Spleen (tissue), 13 donors: ENCODE data around the gene TMEM126A. TPM values are rescaled to one million over a fixed set of nuclear protein-coding genes. Genes with fewer than 3 reads are reported as not detected.
"Not testable (repeated sequence)": the region's sequence is repeated elsewhere in the genome, so short reads cannot be mapped to it uniquely, and the experiment has no call there.

ENCODE experiments used
- DNase-seq: peaks from one replicate; pipeline ENCODE4 v3.0.0-alpha.2; 2020
- H3K27ac ChIP-seq, 8 donors: fragments of 200-600 bp; sonication (generic) in 7 of 8; 1 replicate in 4 of 8; 2 replicates in 4 of 8; pipeline versions ENCODE4 v1.5.0 to v1.8.0; 2016 to 2021; ENCODE audit warnings: inconsistent platforms in 4 of 8, mild to moderate bottlenecking in 4 of 8, moderate library complexity in 1 of 8
- H3K27me3 ChIP-seq, 7 donors: fragments of 200-600 bp; sonication (generic) in 6 of 7; replicated peaks in 1 of 7; 1 replicate in 4 of 7; 2 replicates in 3 of 7; pipeline versions ENCODE4 v1.5.0 to v1.8.0; 2016 to 2021; ENCODE audit warnings: inconsistent platforms in 3 of 7, mild to moderate bottlenecking in 1 of 7
- H3K36me3 ChIP-seq, 6 donors: fragments of 200-600 bp; sonication (generic) in 5 of 6; 1 replicate in 4 of 6; 2 replicates in 2 of 6; pipeline versions ENCODE4 v1.5.0 to v1.8.0; 2016 to 2021; ENCODE audit warnings: inconsistent platforms in 2 of 6
- H3K4me1 ChIP-seq, 6 donors: fragments of 200-600 bp; sonication (generic) in 5 of 6; 1 replicate in 3 of 6; 2 replicates in 3 of 6; pipeline versions ENCODE4 v1.5.0 to v1.8.0; 2016 to 2021; ENCODE audit warnings: inconsistent platforms in 3 of 6
- H3K4me3 ChIP-seq, 8 donors: fragments of 200-600 bp; sonication (generic) in 7 of 8; 1 replicate in 4 of 8; 2 replicates in 4 of 8; pipeline versions ENCODE4 v1.5.0 to v1.8.0; 2016 to 2021; ENCODE audit warnings: inconsistent platforms in 4 of 8, mild to moderate bottlenecking in 4 of 8, moderate library complexity in 2 of 8
- H3K9me3 ChIP-seq, 8 donors: fragments of 200-600 bp; sonication (generic) in 7 of 8; 1 replicate in 4 of 8; 2 replicates in 4 of 8; pipeline versions ENCODE4 v1.5.0 to v1.8.0; 2016 to 2021; ENCODE audit warnings: inconsistent platforms in 4 of 8
- POLR2A ChIP-seq, 3 donors: fragments of 450-650 bp; IDR thresholded peaks; one replicate each; pipeline ENCODE4 v1.5.1; 2017; ENCODE audit warnings: antibody characterized with exemption in 3 of 3, mild to moderate bottlenecking in 1 of 3
- POLR2AphosphoS5 ChIP-seq, 3 donors: sonication (generic); formaldehyde crosslinking; IDR thresholded peaks; one replicate each; pipeline ENCODE4 v1.5.1; 2017; ENCODE audit warnings: antibody characterized with exemption in 3 of 3
- WGBS, 5 donors: extraction: QIAGEN DNeasy Blood & Tissue Kit in 3 of 5; methylation state at CpG; one replicate each; pipeline versions ENCODE4 v1.1.5 to v1.1.7; 2013 to 2018; 5-methylcytosine and 5-hydroxymethylcytosine counted together
- intact Hi-C: fragments of 100-400 bp; cut with DNase I; formaldehyde crosslinking; loops from one replicate; pipeline ENCODE4 v1.15.0; 2023; ENCODE audit warnings: low total_unique reads
- long read RNA-seq, 2 donors: transcript quantifications; one replicate each; lab custom pipeline, GENCODE V29; 2026
- polyA plus RNA-seq, 3 donors: library from polyadenylated mRNA; stranded (reverse); fragments of 200-250 nt; gene quantifications; one replicate each; pipeline ENCODE4 v1.2.1, GENCODE V29; 2013
- total RNA-seq, 7 donors: library from RNA; depleted of rRNA in 3 of 7; stranded (reverse); fragments of >200 nt in 3 of 7; fragmentation: NEBNext Ultra II Directional in 4 of 7; extraction: Animal tissue kit (Norgen Biotek cat#: 25700) in 4 of 7; gene quantifications; one replicate each; pipeline versions ENCODE4 v1.1.0 to v1.2.1, GENCODE V29; 2016 to 2021
- TF ChIP-seq, protein P1 (sequence below), 11 experiments: fragments of 200-600 bp in 7 of 11; fragments of 450-650 bp in 4 of 11; sonication (generic) in 4 of 11; IDR thresholded peaks in 8 of 11; conservative IDR thresholded peaks in 3 of 11; 1 replicate in 7 of 11; 2 replicates in 4 of 11; pipeline versions ENCODE4 v1.4.0 to v1.8.0; 2016 to 2021; ENCODE audit warnings: antibody characterized with exemption in 11 of 11, inconsistent platforms in 4 of 11, mild to moderate bottlenecking in 1 of 11
- donor health status: healthy with polysubstance abuse.
- donor health status: DM: no; HTN: no; CAD: no; lungs with moderate emphysema.
- donor health status: DM: no; HTN: no; CAD: no.
- donor health status: Bipolar disorder and iron deficiency.
- donor health status: healthy.
- donor health status: DM: no; HTN: no; CAD: no.
- donor health status: DM: yes; HTN: yes; CAD: no.

The TMEM126A gene
- total RNA-seq (10 to 100 TPM; 14.6 to 21.4 (median 18.9) TPM), polyA plus RNA-seq (10 to 100 TPM; 39.3 to 47.6 (median 45.5) TPM)
- long read RNA-seq, donor 1, transcript TMEM126A-201 (5 exons, 739 nt) = major isoform, 13 of 14 reads
- long read RNA-seq, donor 1, partial matches to known transcripts = 0 of 14 reads
- long read RNA-seq, donor 1, other reads (novel, unspliced or antisense) = 0 of 14 reads
- long read RNA-seq, donor 2, transcript TMEM126A-201 (5 exons, 739 nt) = major isoform, 5 of 6 reads
- long read RNA-seq, donor 2, partial matches to known transcripts = 0 of 6 reads
- long read RNA-seq, donor 2, other reads (novel, unspliced or antisense) = 0 of 6 reads

DNA sequence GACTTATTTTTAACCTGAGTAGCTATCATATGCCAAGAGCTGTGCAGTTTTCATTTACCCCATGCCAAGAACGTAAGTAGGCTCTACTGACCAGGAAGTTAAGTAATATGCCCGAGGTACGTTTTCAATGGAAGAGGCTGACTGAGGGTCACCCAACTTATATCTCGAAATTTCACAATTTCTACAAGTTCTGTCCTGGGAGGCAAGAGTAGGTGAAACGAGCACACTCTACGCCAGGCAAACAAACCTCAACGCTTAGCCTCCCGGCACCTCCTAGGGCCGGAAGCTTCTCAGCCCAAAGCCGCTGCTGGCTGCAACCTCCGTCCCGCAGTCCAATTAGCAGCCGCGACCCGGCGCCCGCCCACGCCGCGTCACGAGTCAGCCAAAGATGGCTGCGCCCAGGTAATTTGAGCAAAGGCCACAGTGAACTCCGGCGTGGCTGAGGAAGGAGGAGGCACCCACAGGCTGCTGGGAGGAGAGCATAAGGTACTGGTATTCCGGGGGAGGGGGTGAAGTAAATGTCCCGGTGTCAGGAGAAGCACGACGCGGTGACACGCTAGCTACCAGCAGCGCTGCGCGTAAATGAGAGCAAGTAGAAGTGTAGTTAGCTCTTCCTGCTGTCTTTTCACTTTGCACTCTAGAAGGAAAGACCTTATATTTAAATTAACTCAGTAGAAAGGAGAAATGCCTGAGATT is at the start of gene TMEM126A:
Gene TMEM126A (plus strand): TSS at position 364 of the 696 bp plus-strand sequence. CDS start 2,289 bp downstream, outside the sequence.
- H3K4me1 ChIP-seq = peaks cover 13 to 48% (median 29%) of the 10 kb centered on the region in 6 donors
- H3K36me3 ChIP-seq = peaks cover 0 to 20% (median 6%) of the 10 kb centered on the region in 6 donors
- 0 to 1% (median 0%) methylated on average over 32 to 33 of the region's 33 CpGs for WGBS, 5 donors
- H3K27ac ChIP-seq = peak within 1 kb of the TSS; percentile 67 to 90 (median 80)
- peak; percentile 98 for DNase-seq
- TF ChIP-seq POLR2AphosphoS5 (IDR thresholded peaks at IDR 0.05) (peak; percentile 93 to 98 (median 94)), POLR2A (IDR thresholded peaks at IDR 0.05) (peak in 1 of 3 donors; percentile 54)
- TF ChIP-seq, protein P1, sequence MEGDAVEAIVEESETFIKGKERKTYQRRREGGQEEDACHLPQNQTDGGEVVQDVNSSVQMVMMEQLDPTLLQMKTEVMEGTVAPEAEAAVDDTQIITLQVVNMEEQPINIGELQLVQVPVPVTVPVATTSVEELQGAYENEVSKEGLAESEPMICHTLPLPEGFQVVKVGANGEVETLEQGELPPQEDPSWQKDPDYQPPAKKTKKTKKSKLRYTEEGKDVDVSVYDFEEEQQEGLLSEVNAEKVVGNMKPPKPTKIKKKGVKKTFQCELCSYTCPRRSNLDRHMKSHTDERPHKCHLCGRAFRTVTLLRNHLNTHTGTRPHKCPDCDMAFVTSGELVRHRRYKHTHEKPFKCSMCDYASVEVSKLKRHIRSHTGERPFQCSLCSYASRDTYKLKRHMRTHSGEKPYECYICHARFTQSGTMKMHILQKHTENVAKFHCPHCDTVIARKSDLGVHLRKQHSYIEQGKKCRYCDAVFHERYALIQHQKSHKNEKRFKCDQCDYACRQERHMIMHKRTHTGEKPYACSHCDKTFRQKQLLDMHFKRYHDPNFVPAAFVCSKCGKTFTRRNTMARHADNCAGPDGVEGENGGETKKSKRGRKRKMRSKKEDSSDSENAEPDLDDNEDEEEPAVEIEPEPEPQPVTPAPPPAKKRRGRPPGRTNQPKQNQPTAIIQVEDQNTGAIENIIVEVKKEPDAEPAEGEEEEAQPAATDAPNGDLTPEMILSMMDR (IDR thresholded peaks at IDR 0.05 in 8 of 11, conservative IDR thresholded peaks at IDR 0.05 in 3 of 11) = peak in 2 of 11 experiments; percentile 16 to 22
- H3K27me3 ChIP-seq = peaks cover 0 to 20% (median 0%) of the 10 kb centered on the region in 7 donors
- H3K9me3 ChIP-seq = no peaks in the 10 kb centered on the region
- peak within 1 kb of the TSS; percentile 63 to 94 (median 73) for H3K4me3 ChIP-seq
- intact Hi-C loops = no loop called here

DNA sequence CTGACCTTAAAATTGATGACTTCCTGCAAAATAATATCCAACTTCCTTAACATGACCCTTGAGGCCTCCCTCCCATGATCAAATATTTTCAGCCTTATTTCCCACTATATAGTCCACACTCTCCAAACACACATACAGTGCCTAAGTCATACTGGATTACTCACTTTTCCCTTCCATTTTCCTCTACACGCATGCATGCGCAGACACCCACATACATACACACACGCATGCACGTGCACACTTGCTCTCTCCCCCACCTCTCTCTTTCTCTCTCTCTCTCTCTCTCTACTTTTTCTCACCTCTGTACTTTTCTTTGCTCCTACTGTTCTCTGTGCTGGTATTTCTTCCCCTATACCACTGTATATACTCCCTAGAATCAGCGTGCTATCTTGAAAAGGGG is 48.7 kb upstream of the TMEM126A start:
- H3K4me1 ChIP-seq = peaks cover 0 to 8% (median 0%) of the 10 kb centered on the region in 6 donors
- no peaks in the 10 kb centered on the region for H3K36me3 ChIP-seq
- 63 to 76% (median 75%) methylated on average over 5 of the region's 5 CpGs for WGBS, 5 donors
- H3K4me3 ChIP-seq = no peak overlapping the region
- TF ChIP-seq POLR2AphosphoS5 (IDR thresholded peaks at IDR 0.05) (no peak), POLR2A (IDR thresholded peaks at IDR 0.05) (no peak)
- TF ChIP-seq, protein P1 (IDR thresholded peaks at IDR 0.05 in 8 of 11, conservative IDR thresholded peaks at IDR 0.05 in 3 of 11) = no peak
- no peaks in the 10 kb centered on the region for H3K27me3 ChIP-seq
- no peak overlapping the region for H3K27ac ChIP-seq
- DNase-seq = no peak
- intact Hi-C loops = loop anchor here (10.0 kb wide), 1 partner anchor 1044 kb away; no protein-coding TSS in a partner anchor
- no peaks in the 10 kb centered on the region for H3K9me3 ChIP-seq

DNA sequence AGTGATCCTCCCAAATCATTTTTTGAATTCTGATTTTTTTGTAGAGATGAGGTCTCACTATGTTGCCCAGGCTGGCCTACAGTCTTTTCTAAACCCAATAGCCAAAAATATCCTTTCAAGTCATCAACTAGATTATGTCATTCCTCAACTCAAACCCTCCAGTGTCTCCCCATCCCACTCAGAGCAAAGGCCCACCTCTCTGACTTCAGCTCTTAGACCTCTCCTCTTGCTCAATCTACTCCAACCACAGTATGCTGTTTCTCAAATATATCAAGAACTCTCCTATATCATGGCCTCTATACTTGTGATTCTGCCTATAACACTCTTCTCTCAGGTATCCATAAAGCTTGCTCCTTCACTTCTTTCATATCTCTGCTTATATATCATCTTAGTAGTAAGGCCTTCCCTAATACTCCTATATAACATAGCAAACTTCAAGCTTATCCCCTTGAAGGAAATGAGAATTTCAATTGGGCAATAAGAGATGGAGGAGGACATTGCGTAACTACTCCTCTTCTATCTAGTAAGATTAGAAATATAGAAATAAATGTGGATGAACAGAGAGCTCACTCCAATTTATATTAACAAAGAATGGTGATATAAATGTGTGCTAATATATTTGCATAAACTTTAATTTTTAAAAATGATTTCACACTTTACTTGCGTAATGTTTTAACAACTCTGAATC is 45.1 kb upstream of the TMEM126A start:
- 81 to 94% (median 88%) methylated on average over 2 of the region's 2 CpGs for WGBS, 5 donors
- Histone ChIP-seq H3K27ac (no peak overlapping the region), H3K27me3 (no peaks in the 10 kb centered on the region), H3K4me1 (peaks cover 0 to 8% (median 0%) of the 10 kb centered on the region in 6 donors), H3K4me3 (no peak overlapping the region), H3K36me3 (no peaks in the 10 kb centered on the region), H3K9me3 (peaks cover 0 to 7% (median 0%) of the 10 kb centered on the region in 8 donors)
- no peak for TF ChIP-seq POLR2A (IDR thresholded peaks at IDR 0.05)
- intact Hi-C loops = no loop called here
- DNase-seq = no peak

DNA sequence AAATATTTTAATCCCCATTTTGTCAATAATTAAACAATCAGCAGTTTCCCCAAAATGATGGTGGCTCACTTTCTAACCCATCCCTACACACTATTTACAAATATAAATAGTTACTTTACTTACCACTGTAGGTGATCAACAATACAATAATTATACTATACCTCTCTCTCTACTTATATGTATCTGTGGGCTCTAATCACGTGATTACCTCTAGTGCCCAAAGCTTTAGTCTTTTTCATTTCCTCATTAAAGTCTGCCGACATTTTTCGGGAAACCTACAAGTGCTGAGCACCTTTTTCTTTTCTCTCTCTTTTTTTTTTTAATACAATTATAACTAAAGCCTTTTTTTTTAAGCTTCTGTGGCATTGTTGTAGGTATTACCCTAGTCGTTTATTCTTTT is 44.5 kb upstream of the TMEM126A start:
- H3K9me3 ChIP-seq = peaks cover 0 to 7% (median 0%) of the 10 kb centered on the region in 8 donors
- peaks cover 0 to 8% (median 0%) of the 10 kb centered on the region in 6 donors for H3K4me1 ChIP-seq
- no peak for DNase-seq
- no peaks in the 10 kb centered on the region for H3K27me3 ChIP-seq
- 81 to 92% (median 83%) methylated on average over 4 of the region's 4 CpGs for WGBS, 5 donors
- H3K27ac ChIP-seq = no peak overlapping the region
- no peaks in the 10 kb centered on the region for H3K36me3 ChIP-seq
- no peak overlapping the region for H3K4me3 ChIP-seq
- TF ChIP-seq POLR2AphosphoS5 (IDR thresholded peaks at IDR 0.05) = no peak
- no peak for TF ChIP-seq POLR2A (IDR thresholded peaks at IDR 0.05)
- TF ChIP-seq, protein P1 (IDR thresholded peaks at IDR 0.05 in 8 of 11, conservative IDR thresholded peaks at IDR 0.05 in 3 of 11) = no peak
- intact Hi-C loops = no loop called here

DNA sequence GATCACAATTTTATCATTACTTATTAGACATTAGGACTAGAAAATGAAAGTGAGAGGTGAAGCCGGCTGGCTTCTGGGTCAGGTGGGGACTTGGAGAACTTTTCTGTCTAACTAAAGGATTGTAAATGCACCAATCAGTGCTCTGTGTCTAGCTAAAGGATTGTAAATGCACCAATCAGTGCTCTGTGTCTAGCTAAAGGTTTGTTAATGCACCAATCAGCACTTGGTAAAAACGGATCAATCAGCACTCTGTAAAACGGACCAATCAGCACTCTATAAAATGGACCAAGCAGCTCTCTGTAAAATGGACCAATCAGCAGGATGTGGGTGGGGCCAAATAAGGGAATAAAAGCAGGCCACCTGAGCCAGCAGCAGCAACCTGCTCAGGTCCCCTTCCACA is 41.5 kb upstream of the TMEM126A start:
- H3K4me3 ChIP-seq, H3K27me3 ChIP-seq, DNase-seq, intact Hi-C loops, H3K36me3 ChIP-seq, H3K9me3 ChIP-seq, H3K27ac ChIP-seq, H3K4me1 ChIP-seq: not testable (repeated sequence)
- 93 to 99% (median 98%) methylated on average over 3 of the region's 3 CpGs for WGBS, 5 donors

- H3K4me3 ChIP-seq, H3K4me1 ChIP-seq, H3K27me3 ChIP-seq, H3K27ac ChIP-seq, intact Hi-C loops, DNase-seq, H3K9me3 ChIP-seq, H3K36me3 ChIP-seq: not testable (repeated sequence)
Observed at GRCh38 chr11:85608621-85609020, 39.1 kb upstream of the TMEM126A start.

- DNase-seq, H3K27ac ChIP-seq, intact Hi-C loops, H3K4me1 ChIP-seq, H3K4me3 ChIP-seq, H3K27me3 ChIP-seq, H3K9me3 ChIP-seq, H3K36me3 ChIP-seq: not testable (repeated sequence)
- WGBS, 5 donors = 56 to 82% (median 79%) methylated on average over 2 of the region's 2 CpGs
Observed at GRCh38 chr11:85609286-85609685, 38.5 kb upstream of the TMEM126A start.
